NCI-H2196 (cell line): ENCODE results near the gene CDH13.

Experiments
- DNase-seq: peaks from one replicate; lab custom pipeline; 2025; ENCODE audit not compliant: unreplicated experiment; lab: John Stamatoyannopoulos, UW

The CDH13 gene

GRCh38 chr16:83840060-83840617 is 1213.4 kb downstream of the CDH13 start:
- no peak for DNase-seq

- no peak for DNase-seq
Measured at GRCh38 chr16:83842291-83842690, 1215.5 kb downstream of the CDH13 start.

GRCh38 chr16:83842756-83843507 is 1216.2 kb downstream of the CDH13 start:
- no peak for DNase-seq

GRCh38 chr16:83843657-83844056 is 1216.9 kb downstream of the CDH13 start:
- DNase-seq: no peak

- no peak for DNase-seq
Measured at GRCh38 chr16:83845263-83845662, 1218.5 kb downstream of the CDH13 start.

- no peak for DNase-seq
Measured at GRCh38 chr16:83847371-83848225, 1220.8 kb downstream of the CDH13 start.

GRCh38 chr16:83849421-83849820 is 1222.7 kb downstream of the CDH13 start:
- no peak for DNase-seq
